Memory B cell (primary cell): ENCODE measurements around the gene LMBR1.
"Not testable (repeated sequence)": the region's sequence is repeated elsewhere in the genome, so short reads cannot be mapped to it uniquely, and the experiment has no call there.

Source experiments
- ATAC-seq: fragments of 150-1000 bp; cut with Tn5 transposase; 2 replicates; pipeline ENCODE4 v1.10.0; 2021; ENCODE audit warnings: low read depth, mild to moderate bottlenecking, moderate library complexity
- DNase-seq, 2 donors: peaks; one replicate each; pipeline ENCODE4 v3.0.0; 2022; ENCODE audit warnings: low spot score in 2 of 2
- H3K27ac Mint-ChIP-seq: one replicate; pipeline ENCODE4 v1.8.0; 2022; ENCODE audit warnings: mild to moderate bottlenecking, moderate library complexity, mixed read lengths
- H3K27me3 Mint-ChIP-seq: one replicate; pipeline ENCODE4 v1.8.0; 2022; ENCODE audit warnings: mixed read lengths
- H3K36me3 Mint-ChIP-seq: one replicate; pipeline ENCODE4 v1.8.0; 2022; ENCODE audit warnings: mild to moderate bottlenecking, mixed read lengths
- H3K4me1 Mint-ChIP-seq: one replicate; pipeline ENCODE4 v1.8.0; 2022; ENCODE audit warnings: mixed read lengths
- H3K4me3 Mint-ChIP-seq: one replicate; pipeline ENCODE4 v1.8.0; 2022; ENCODE audit warnings: mild to moderate bottlenecking, moderate library complexity, mixed read lengths
- H3K9me3 Mint-ChIP-seq: one replicate; pipeline ENCODE4 v1.8.0; 2022; ENCODE audit warnings: mixed read lengths

Gene LMBR1

DNA sequence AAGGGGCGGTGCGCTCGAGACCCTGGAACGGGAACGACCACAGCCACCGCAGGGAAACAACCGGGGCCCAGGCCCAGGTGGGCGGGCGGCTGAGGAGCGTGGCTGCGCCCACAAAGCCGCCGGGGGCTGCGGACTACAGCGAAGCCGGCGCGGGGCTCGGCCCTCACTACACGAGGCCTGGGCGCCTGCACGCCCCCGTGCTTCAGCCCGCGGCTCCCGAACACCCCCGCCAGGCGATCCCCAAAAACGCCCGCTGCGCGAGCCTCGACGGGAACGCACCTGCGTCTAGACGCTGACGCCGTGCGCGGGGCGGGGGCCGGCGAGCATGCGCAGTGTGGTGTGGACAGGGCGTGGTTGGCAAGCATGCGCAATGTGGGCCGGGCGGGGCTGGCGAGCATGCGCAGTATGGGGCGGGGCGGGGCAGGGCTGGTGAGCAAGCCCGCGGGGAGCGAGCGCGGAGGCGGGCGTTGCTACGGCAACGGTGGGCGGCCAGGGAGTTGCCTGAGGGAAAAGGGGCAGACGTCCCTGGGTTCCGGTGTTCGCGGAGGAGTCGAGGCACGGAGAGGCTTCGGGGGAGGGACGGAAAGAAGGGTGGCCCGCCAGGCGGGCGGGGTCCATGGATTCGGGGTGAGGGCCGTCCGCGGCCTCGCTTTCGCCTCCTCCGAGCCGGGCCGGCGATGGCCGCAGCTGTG lies 252.6 kb downstream of the LMBR1 start, which contains the start of gene RNF32:
RNF32 (plus strand) TSS at position 518 of the 692 bp plus-strand sequence. CDS start 3,104 bp downstream, outside the sequence.
- Mint-ChIP-seq H3K4me3 (peak within 1 kb of the TSS; percentile 91), H3K27ac (peak within 1 kb of the TSS; percentile 97), H3K36me3 (peaks cover 11% of the 10 kb centered on the region), H3K9me3 (no peaks in the 10 kb centered on the region), H3K27me3 (no peaks in the 10 kb centered on the region), H3K4me1 (peaks cover 17% of the 10 kb centered on the region)
- ATAC-seq (peak; percentile 73), DNase-seq (peak; percentile 99)

DNA sequence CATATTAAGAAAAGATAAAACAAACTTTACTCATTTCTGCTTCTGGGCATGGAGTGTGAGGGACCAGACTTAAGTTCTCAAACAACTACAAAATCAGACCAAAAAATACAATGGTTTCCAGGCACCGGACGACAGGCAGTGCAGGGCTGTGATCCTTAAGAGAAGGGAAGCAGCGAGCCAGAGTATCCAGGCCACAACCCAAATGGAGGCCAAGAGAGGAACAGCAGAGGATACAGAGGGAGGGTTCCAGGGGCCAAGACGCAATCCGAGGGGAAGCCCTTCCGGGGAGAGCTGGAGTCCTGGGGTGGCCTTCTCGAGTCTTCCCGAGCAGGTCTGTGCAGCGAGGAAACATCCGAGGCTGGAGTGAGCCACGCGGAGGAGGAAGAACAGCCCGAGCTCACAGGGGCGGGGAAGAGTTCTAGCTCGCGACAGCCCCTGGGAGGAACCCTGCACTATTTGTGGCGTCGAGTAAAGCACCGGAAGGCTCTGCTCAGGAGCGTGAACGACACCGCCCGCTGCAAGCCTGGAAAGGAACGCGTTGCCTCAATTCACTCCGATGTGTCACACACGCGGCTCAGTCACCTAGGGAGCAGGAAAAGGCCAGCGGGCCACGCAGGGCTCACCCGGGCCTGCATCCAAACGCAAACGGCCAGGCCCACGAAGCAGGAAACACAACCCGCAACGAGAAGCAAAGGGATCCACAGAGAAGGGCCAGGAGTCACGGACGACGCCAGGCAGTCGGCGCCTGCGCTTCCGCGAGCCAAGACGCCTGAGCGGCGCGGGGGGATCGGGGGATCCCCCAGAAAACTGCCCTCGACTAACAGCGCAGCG lies 253.3 kb downstream of the LMBR1 start:
- ATAC-seq: no peak

GRCh38 chr7:156638443-156639077 lies 254.4 kb downstream of the LMBR1 start:
- Mint-ChIP-seq H3K4me1 (peaks cover 19% of the 10 kb centered on the region), H3K36me3 (peaks cover 12% of the 10 kb centered on the region), H3K27ac (no peak overlapping the region)

More for the DNA sequence above, 253.3 kb downstream of the LMBR1 start:
- no peaks in the 10 kb centered on the region for H3K27me3 Mint-ChIP-seq
- peak overlapping the region; percentile 89 for H3K4me3 Mint-ChIP-seq
- peaks cover 17% of the 10 kb centered on the region for H3K4me1 Mint-ChIP-seq
- peak in 1 of 2 donors; percentile 7 for DNase-seq
- H3K27ac Mint-ChIP-seq: peak overlapping the region; percentile 97
- H3K36me3 Mint-ChIP-seq: peaks cover 11% of the 10 kb centered on the region
- no peaks in the 10 kb centered on the region for H3K9me3 Mint-ChIP-seq

DNA sequence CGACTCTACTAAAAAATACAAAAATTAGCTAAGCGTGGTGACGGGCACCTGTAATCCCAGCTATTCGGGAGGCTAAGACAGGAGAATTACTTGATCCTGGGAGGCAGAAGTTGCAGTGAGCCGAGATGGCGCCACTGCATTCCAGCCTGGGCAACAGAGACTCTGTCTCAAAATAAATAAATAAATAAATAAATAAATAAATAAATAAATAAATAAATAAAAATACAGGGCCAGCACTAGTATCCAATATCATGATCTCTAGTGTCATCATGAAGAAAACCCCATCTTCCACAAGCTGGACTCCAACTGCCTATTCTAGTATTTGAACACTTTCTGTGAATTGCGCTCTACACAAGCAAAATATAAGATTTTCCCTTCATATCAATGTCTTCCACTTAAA lies 255.9 kb downstream of the LMBR1 start:
- not testable (repeated sequence) for H3K27ac Mint-ChIP-seq
- peaks cover 19% of the 10 kb centered on the region for H3K4me1 Mint-ChIP-seq

More at GRCh38 chr7:156638443-156639077, 254.4 kb downstream of the LMBR1 start:
- DNase-seq: no peak
- ATAC-seq: no peak
- no peak overlapping the region for H3K4me3 Mint-ChIP-seq
- H3K27me3 Mint-ChIP-seq: no peaks in the 10 kb centered on the region
- no peaks in the 10 kb centered on the region for H3K9me3 Mint-ChIP-seq

GRCh38 chr7:156635529-156636385 lies 257.2 kb downstream of the LMBR1 start:
- DNase-seq (no peak), ATAC-seq (no peak)
- peaks cover 14% of the 10 kb centered on the region for H3K36me3 Mint-ChIP-seq
- H3K9me3 Mint-ChIP-seq: no peaks in the 10 kb centered on the region
- H3K4me3 Mint-ChIP-seq: no peak overlapping the region
- H3K4me1 Mint-ChIP-seq: peaks cover 19% of the 10 kb centered on the region
- H3K27me3 Mint-ChIP-seq: no peaks in the 10 kb centered on the region
- no peak overlapping the region for H3K27ac Mint-ChIP-seq

More for the DNA sequence above, 255.9 kb downstream of the LMBR1 start:
- not testable (repeated sequence) for ATAC-seq, H3K9me3 Mint-ChIP-seq, H3K4me3 Mint-ChIP-seq, H3K27me3 Mint-ChIP-seq, DNase-seq
- H3K36me3 Mint-ChIP-seq: peaks cover 14% of the 10 kb centered on the region

DNA sequence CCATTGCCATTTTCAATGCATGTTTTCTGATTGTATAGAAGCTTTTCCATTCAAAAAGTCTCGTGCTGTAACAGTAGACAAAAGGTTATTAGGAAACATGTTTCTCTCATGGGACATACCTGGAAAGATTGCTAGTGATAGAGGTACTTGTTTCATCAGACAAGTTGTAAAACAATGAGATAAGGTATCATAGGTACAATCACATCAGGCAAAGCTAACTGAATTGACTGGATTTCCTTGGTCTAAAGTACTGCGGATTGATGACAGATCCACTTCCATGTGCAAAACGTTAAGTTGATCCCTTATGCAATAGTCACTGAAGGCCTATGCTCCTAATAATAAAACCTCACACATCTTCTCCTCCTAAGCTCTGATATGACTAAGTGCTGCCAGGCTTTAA lies 258.9 kb downstream of the LMBR1 start:
- H3K9me3 Mint-ChIP-seq: peaks cover 2% of the 10 kb centered on the region
- no peak for DNase-seq
- H3K27ac Mint-ChIP-seq: no peak overlapping the region
- H3K4me1 Mint-ChIP-seq: peaks cover 13% of the 10 kb centered on the region
- ATAC-seq: no peak
- no peak overlapping the region for H3K4me3 Mint-ChIP-seq
- H3K36me3 Mint-ChIP-seq: peaks cover 16% of the 10 kb centered on the region
- no peaks in the 10 kb centered on the region for H3K27me3 Mint-ChIP-seq

DNA sequence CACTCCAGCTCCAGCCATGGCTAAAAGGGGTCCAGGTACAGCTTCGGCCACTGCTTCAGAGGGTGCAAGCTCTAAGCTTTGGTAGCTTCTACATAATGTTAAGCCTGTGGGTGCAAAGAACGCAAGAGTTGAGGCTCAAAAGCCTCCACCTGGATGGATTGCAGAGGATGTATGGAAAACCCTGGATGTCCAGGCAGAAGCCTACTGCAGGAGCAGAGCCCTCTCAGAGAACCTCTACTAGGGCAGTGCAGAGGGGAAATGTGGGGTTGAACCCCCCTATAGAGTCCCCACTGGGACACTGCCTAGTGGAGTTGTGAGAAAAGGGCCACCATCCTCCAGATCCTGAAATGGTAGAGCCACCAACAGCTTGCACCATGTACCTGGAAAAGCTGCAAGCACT lies 263.1 kb downstream of the LMBR1 start:
- no peaks in the 10 kb centered on the region for H3K27me3 Mint-ChIP-seq
- peaks cover 11% of the 10 kb centered on the region for H3K36me3 Mint-ChIP-seq
- no peak overlapping the region for H3K27ac Mint-ChIP-seq
- no peak for DNase-seq
- H3K4me1 Mint-ChIP-seq: peaks cover 2% of the 10 kb centered on the region
- ATAC-seq: no peak
- H3K4me3 Mint-ChIP-seq: no peak overlapping the region
- peaks cover 6% of the 10 kb centered on the region for H3K9me3 Mint-ChIP-seq

DNA sequence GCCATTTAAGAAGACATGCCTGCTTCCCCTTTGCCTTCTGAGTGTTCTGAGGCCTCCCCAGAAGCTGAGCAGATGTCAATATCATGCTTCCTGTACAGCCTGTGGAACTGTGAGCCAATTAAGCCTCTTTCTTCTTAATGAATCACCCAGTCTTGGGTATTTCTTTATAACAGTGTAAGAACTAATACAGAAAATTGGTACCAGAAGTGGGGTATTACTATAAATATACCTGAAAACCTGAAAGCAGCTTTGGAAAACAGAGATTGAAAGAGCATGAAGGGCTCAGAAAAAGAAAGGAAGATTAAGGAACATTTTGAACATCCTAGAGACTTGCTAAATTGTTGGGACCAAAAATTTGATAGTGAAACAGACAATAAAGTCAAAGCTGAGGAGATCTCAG lies 264.4 kb downstream of the LMBR1 start:
- Mint-ChIP-seq H3K4me1 (no peaks in the 10 kb centered on the region), H3K9me3 (peaks cover 8% of the 10 kb centered on the region), H3K27ac (no peak overlapping the region), H3K4me3 (no peak overlapping the region), H3K36me3 (peaks cover 10% of the 10 kb centered on the region), H3K27me3 (no peaks in the 10 kb centered on the region)
- ATAC-seq (no peak), DNase-seq (no peak)
